GM18907 (cell line): ENCODE results near the gene ATP4B.

Experiments used
- ATAC-seq: cut with Tn5 transposase; IDR thresholded peaks from one replicate; pipeline ENCODE4 v1.9.1; 2021; ENCODE audit warnings: mild to moderate bottlenecking, moderate library complexity; ENCODE audit not compliant: unreplicated experiment

The ATP4B gene

DNA sequence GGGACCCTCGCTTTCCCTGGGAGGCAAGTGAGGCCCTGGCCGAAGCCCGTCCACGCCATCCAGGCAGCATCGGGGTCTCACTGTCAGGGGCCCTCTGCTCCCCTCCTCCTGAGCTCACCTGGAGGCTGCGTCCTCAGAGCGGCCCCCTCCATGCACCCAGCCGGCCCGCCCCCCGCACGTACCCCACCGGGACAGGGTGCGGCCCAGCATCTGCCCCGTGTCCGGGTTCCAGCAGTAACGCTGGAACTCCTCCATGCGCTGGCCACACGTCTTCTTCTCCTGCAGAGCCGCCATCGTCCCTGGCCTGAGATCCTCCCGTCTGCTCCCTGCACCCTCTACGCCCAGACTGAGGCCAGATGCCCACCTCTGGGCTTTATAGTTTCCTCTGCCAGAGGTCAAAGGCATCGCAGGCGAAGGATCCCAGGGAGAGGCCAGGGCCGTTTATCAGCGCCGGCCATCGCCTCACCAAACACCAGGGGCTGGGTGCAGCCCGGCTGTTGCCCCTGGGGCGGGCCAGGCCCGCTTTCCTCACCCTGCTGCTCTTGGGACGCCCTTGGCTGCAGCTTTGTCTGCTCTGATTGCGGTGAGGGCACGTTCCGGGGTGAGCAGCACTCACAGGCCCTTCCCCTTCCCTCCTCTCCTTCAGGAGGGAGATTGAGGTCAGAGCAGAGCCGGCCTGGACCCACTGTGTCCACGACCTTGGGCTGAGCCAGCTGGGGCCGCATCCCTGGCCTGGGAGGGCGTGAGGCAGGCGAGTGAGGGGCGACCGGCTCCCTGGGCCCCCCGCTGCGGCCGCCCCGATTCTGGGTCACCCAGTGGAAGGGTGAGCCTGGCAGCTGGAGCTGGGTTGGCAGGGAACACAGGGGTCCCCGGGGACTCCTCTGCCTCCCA lies at the start of gene ATP4B:
Gene ATP4B, minus strand, starts transcription at position 348 of the 891 bp plus-strand sequence. Its CDS starts 54 bp downstream, at position 294.
- ATAC-seq, result no peak

DNA sequence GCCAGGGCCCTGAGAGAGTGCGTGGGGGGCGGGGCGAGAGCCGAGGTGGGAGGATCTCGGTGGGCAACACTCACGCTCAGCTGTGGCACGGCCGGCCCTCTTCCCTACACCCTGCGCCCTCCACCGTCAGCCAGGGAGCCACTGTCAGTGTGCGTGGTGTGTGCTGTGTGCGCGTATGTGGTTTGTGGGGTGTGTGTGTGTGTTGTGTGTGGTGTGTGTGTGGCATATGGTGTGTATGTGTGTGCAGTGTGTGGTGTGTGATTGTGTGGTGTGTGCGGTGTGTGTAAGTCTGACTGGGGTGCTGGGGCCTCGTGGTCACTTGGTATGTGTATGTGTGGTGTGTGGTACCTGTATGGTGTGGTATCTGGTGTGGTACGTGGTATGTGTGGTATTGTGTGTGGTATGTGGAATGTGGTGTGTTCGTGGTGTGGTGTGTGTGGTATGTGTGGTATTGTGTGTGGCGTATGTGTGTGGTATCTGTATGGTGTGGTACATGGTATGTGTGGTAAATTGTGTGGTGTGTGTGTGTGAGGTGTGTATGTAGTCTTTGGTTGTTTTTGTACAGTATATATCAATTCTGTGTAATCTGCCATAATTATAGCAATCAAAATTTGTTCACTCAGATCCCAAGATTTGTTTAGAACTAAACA lies 14.1 kb upstream of the ATP4B start:
- no peak for ATAC-seq

DNA sequence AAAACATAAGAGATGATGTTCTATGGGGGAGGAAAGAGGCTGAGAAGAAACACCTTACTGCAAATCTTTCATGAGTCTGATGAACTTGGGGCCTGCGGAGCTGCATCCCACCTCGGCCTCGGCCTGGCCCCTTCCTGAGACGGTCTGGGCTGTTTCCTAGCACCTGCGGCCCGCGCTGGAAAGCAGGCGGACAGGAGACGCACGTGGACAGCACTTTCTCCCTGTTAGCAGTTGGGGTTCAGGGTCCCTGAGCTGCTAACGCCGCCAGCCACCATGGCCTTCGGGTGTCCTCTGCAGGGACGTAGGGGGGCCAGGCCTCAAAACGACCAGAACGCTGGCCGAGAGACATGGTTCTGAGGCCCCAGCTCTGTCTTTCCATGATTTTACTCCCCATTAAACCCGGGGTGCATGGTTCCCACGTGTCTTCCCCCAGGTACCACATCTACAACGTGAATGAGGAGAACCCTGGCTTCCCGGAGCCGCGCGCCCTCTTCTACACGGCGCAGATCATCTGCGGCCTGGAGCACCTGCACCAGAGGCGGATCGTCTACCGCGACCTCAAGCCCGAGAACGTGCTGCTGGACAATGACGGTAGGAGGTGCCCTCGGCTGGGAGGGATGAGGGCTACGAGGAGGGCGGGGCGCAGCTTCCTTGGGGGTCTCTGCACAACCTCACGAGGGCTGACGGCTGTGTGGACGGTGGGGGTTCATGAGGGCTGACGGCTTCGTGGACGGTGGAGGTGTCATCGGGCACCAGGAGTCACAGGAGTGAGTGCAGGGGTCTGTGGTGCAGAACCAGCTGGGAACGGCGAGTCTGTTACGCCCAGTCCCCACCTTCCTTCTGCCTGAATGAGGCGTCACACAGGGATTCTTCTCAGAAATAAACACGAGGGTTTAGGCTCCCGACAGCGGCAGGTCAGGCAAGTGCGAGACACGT lies 13.3 kb upstream of the ATP4B start:
- no peak for ATAC-seq

DNA sequence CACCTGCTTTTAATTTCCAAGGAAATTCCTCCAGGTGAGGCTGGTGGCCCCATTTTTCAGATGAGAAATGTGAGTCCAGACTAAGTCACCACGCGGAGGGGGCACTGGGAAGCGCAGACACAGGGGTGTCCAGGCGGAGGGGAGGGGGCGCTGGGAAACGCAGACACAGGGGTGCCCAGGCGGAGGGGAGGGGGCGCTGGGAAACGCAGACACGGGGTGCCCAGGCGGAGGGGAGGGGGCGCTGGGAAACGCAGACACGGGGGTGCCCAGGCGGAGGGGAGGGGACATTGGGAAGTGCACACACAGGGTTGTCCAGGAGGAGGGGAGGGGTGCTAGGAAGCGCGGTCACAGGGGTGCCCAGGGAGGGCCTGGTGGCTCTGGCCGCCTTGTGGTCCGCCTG lies 12.5 kb upstream of the ATP4B start:
- no peak for ATAC-seq

DNA sequence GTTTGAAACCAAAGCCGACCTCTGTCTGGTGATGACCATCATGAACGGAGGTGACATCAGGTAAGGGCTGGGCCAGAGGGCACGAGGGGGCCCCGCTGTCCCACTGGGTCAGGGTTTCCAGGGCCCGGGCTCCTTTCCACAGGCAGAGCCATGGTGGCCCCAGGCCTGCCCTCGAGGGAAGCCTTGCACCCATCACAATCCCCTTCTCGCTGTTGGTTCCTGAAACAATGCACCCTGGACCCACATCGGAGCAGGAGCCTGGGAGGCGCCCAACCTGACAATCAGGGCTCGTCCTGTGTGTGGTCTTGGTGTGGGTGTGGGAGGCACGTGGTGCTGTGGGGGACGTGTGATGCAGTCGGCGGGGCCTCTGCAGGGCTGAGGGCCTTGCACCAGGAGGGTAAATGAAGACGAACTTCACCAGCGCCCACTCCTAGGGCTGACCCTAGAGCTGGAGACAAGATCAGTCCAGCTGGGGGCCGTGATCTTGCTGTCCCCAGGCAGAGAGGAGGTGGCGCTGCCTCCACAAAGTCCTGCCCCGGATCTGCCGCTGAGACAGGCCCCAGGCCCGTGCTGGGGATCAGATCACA lies 11.8 kb upstream of the ATP4B start:
- no peak for ATAC-seq

DNA sequence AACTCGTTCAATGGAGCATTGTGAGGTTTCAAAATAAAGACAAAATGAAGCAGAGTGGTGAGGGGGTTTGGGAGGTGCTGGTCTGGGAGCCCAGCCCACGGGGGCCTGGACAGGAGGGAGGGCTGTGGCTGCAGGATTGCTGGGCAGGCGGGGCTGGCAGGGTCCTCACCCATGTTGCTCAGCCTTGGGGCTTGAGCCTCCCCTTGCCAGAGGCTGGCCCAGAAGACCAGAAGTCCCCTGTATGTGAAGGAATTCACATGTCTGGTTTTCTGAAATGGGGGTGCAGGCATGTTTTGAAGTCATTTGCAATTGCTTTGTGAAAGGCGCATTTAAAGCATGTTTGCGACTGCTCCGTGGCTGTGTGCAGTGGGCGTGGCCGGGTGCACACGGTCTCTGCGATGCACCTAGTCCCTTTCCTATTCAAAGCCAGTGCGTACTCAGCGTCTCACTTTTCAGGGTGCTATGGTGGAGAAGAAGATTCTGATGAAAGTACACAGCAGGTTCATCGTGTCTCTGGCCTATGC lies 11.3 kb upstream of the ATP4B start:
- ATAC-seq, result no peak

DNA sequence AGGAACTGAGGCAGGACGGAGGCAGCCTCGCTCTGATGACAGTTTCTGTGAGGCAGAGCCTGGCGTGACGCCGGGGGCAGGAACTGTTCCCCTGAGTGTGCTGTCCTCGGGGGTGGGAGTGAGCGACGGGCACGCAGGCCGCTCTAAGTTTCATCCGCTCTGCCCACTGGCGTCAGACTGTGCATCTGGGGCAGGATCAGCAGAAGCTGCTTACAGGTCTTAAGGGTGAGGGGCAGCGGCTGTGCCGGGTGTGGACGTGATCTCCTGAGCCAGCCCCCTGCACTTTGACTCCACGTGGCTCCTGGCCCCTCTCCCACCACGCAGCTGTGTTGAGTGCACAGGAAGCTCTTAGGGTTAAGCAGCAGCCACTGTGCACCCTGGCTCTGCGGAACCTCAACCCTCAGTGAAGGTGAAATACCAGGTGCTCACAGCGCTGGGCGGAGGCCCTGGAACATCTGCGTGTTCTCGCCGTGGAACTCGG lies 10.5 kb upstream of the ATP4B start:
- no peak for ATAC-seq

DNA sequence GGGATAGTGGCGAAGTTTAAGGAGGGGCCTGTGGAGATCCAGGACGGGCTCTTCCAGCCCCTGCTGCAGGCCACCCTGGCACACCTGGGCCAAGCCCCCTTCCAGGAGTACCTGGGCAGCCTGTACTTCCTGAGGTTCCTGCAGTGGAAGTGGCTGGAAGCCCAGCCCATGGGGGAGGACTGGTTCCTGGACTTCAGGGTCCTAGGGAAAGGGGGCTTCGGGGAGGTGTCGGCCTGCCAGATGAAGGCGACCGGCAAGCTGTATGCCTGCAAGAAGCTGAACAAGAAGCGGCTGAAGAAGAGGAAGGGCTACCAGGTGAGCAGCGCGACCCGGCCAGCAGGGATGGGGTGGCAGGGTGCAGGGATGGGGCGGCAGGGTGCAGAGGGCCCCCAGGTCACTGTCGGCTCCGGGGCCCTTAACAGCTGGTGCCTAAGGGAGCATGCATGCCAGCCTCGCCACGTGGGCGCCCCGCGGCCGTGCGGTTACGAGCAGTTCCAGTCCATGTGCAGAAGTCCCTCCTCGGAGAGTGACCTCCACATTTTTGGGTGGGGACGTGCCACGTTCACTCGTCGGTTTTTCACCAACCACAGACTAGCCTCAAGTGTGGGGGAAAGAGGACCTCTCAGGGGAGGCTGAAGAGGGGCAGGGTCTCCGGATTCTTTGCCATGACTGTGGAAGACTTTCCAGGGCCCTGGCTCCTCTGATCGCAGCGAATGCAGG lies 9.9 kb upstream of the ATP4B start:
- no peak for ATAC-seq

DNA sequence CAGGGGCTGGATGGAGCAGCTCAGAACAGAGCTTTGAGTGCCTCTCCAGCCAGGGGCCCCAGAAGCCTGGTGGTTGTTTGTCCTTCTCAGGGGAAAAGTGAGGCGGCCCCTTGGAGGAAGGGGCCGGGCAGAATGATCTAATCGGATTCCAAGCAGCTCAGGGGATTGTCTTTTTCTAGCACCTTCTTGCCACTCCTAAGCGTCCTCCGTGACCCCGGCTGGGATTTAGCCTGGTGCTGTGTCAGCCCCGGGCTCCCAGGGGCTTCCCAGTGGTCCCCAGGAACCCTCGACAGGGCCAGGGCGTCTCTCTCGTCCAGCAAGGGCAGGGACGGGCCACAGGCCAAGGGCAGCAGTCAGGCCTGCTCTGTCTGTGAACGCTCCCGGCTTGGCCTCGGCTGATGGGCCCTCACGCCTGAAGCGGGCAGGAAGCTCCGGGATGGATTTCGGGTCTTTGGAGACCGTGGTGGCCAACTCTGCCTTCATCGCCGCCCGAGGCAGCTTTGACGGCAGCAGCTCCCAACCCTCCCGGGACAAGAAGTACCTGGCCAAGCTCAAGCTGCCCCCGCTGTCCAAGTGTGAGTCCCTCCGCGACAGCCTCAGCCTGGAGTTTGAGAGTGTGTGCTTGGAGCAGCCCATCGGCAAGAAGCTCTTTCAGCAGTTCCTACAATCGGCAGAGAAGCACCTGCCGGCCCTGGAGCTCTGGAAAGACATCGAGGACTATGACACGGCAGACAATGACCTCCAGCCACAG lies 9.1 kb upstream of the ATP4B start, which contains the start of gene GRK1:
Gene GRK1, plus strand, starts transcription at position 269 of the 751 bp plus-strand sequence. Its CDS starts 168 bp downstream, at position 437.
- ATAC-seq, result no peak

DNA sequence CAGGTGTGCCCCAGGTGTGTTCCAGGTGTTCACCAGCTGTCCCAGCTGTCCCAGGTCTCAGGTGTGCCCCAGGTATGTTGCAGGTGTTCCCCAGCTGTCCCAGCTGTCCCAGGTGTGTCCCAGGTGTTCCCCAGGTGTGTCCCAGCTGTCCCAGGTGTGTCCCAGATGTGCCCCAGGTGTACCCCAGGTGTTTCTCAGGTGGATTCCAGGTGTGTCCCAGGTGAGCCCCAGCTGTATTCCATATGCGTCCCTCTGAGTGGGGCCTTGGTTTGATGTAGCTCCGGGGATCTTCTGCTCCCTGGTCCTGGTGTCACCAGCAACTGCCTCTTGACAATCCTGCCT lies 8.3 kb upstream of the ATP4B start:
- no peak for ATAC-seq

DNA sequence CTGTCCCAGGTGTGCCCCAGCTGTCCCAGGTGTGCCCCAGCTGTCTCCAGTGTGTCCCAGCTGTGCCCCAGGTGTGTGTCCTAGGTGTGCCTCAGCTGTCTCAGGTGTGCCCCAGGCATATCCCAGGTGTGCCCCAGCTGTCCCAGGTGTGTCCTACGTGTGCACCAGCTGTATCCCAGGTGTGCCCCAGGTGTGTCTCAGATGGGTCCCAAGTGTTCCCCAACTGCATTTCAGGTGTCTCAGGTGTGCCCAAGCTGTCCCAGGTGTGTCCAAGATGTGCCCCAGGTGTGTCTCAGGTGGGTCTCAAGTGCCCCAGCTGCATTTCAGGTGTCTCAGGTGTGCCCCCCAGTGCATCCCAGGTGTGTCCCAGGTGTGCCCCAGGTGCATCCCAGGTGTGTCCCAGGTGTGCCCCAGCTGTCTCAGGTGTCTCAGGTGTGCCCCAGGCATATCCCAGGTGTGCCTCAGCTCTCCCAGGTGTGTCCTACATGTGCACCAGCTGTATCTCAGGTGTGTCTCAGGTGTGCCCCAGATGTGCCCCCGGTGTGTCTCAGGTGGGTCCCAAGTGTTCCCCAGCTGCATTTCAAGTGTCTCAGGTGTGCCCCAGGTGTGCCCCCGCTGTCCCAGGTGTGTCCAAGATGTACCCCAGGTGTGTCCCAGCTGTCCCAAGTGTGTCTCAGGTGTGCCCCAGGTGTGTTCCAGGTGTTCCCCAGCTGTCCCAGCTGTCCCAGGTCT lies 7.8 kb upstream of the ATP4B start:
- no peak for ATAC-seq

DNA sequence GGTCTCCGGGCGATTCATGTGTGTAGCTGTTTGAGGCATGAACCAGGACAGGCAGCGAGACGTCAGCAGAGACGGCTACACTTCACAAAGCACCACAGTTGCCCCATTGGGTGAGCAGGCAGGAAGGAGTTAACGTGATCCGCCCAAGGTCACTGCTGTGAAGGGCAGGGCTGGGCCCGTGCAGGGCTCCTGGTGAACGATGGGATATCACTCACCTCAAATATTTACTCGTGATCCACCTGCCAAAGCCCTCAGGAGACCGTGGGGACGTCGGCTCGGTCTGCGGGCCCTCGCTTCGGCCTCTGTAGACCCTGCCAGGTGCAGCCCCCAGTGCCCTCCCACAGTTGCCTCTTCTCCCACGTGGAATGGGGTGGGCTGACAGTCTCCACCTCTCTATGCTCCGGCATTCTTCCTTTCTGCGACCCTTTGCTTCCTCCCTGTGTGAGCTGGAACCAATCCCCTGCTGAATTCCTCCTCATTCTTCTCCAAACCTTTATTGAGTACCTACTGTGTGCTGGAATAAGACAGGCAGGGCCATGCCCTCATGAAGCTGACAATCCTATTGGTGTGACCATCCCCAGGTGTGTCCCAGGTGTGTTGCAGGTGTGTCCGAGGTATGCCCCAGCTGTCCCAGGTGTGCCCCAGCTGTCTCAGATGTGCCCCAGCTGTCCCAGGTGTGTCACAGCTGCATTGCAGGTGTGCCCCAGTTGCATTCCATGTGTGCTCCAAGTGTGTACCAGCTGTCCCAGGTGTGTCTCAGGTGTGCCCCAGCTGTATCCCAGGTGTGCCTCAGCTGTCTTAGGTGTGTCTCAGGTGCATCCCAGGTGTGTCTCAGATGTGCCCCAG lies 7.0 kb upstream of the ATP4B start:
- ATAC-seq, result no peak

DNA sequence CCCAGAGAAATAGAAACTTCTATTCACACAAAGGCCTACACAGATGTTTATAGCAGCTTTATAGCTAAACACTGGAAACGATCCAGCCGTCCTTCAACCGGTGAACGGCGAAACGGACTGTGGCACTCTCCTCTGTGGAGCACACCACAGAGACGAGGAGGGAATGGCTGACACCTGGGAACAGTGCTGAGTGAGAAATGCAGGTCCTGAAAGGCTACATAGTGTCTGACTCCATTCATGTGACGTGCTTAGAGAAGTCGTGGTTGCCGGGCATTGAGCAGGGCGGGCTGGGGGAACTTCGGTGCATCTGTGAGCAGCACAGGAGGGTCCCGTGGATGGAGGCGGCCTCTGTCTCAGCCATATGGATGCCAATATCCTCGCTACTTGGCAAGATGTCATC lies 5.9 kb upstream of the ATP4B start:
- ATAC-seq, result no peak

DNA sequence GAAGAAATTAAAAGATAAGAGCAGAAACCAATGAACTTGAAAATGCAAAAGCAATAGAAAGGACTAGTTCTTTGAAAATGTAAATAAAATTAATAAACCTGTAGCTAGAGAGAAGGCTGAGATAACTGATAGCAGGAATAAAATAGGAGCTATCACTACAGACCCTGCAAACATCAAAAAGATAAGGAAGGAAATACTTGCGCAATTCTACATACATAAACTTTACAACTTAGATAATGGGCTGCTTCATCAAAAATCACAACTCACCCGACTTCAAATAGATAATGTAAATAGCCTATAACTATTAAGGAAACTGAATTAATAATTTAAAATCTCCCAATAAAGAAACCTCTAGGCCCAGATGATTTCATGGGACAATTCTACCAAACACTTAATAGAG lies 3.5 kb upstream of the ATP4B start:
- no peak for ATAC-seq

DNA sequence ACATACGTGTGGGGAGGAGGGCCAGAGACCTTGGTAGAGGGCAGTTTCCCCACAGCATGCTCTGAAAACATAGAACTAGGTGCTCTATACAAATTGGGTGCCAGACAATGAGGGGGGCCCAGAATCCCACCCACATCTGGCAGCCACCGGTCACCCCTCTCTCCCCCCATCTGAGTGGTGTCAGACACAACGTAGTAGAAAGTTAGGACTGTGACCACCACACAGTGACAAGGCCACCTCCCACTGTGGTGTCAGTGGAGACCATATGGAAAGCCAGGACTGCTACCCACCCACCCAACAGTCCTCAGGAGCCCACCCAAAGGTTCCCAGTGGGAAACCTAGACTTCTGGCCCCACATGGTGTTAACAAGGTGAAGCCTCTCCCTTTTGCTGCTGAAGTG lies 2.1 kb upstream of the ATP4B start:
- no peak for ATAC-seq

DNA sequence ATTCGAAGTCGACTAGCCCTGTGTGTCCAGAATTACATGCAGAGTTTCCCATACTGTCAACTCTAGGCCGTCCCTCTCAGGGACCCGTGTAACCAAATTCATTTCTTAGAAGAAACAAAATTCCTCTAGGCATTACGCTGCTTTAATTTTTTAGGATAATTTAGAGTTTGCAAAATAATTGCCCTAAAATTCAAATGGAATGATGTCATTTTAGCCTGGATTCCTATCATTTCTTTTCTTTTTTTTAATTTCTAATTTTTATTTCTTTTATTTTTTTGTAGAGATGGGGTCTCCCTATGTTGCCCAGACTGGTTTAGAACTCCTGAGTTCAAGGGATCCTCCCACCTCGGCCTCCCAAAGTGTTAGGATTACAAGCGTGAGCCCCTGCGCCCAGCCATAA lies 1.3 kb upstream of the ATP4B start:
- no peak for ATAC-seq

DNA sequence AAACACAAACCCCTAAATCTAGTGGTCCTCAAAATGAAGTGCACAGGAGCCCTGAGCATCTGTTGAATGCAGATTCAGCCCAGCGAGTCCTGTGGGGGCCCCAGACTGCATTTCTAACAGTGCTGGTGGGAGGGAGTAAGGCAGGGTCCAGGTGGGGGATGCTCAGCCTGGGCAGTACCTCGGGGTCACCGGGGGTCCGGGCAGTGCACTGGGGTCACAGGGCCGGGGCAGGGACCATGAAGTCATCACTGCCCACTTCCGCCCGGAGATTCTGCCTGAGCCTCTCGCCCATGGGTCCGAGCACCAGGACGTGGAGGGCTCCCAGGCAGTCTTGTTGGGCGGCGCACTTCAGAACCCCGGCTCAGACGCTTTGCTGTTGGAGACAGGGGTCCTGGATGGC lies 838 bp upstream of the ATP4B start:
- no peak for ATAC-seq
